Measurements from ENCODE around the gene PHC2.

PHC2 gene

GRCh38 chr1:33331444-33332356 lies 99.2 kb downstream of the PHC2 start:
- H2AFZ ChIP-seq (ENCODE audit: low read length, unreplicated experiment) = no peak overlapping the region
- no peaks in the 10 kb centered on the region for H3K27me3 ChIP-seq (ENCODE audit: insufficient read depth, low read length)
- H3K79me2 ChIP-seq (ENCODE audit: control insufficient read depth, insufficient read depth, low read length, unreplicated experiment) = peaks cover 83% of the 10 kb centered on the region
- H3K4me3 ChIP-seq (ENCODE audit: low read depth, low read length) = no peak overlapping the region
- peaks cover 67% of the 10 kb centered on the region for H3K36me3 ChIP-seq (ENCODE audit: insufficient read depth, low read length)
- peaks cover 85% of the 10 kb centered on the region for H3K4me1 ChIP-seq (ENCODE audit: control insufficient read depth, insufficient read depth, low read length, unreplicated experiment)
- peak overlapping the region; percentile 92 for H3K27ac ChIP-seq (ENCODE audit: low read depth, low read length)

GRCh38 chr1:33330906-33331305 lies 100.0 kb downstream of the PHC2 start:
- H3K27me3 ChIP-seq (ENCODE audit: insufficient read depth, low read length) = no peaks in the 10 kb centered on the region
- peak overlapping the region; percentile 92 for H3K27ac ChIP-seq (ENCODE audit: low read depth, low read length)
- H3K36me3 ChIP-seq (ENCODE audit: insufficient read depth, low read length) = peaks cover 73% of the 10 kb centered on the region
- peaks cover 81% of the 10 kb centered on the region for H3K79me2 ChIP-seq (ENCODE audit: control insufficient read depth, insufficient read depth, low read length, unreplicated experiment)
- H3K4me1 ChIP-seq (ENCODE audit: control insufficient read depth, insufficient read depth, low read length, unreplicated experiment) = peaks cover 77% of the 10 kb centered on the region
- H2AFZ ChIP-seq (ENCODE audit: low read length, unreplicated experiment) = no peak overlapping the region
- no peak overlapping the region for H3K4me3 ChIP-seq (ENCODE audit: low read depth, low read length)

DNA sequence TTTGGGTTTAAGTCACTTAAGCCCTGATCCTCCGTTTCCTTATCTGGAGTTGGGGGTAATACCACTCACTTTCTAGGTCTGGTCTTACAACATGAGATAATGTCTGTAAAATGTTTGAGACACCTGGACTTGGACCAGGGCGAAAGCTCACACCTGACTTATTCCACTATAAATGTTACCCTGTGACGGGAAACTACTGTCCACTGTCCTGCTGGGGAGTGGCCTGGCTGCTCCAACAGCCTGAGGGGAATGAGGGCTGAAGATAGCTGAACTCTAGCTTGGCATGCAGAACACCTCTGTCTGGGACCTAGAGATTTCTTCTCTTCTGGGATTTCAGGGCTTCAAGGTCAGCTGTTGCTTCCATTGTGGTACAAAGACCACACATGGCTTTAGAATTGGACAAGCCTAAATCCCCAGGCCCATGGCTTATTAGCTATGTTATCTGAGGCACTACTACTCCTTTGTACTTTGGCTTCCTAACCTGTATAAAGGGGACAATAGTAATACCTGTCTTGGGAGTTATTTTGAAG lies 100.5 kb downstream of the PHC2 start:
- Histone ChIP-seq H3K4me3 (ENCODE audit: low read depth, low read length) (no peak overlapping the region), H3K27me3 (ENCODE audit: insufficient read depth, low read length) (no peaks in the 10 kb centered on the region), H3K79me2 (ENCODE audit: control insufficient read depth, insufficient read depth, low read length, unreplicated experiment) (peaks cover 79% of the 10 kb centered on the region), H3K36me3 (ENCODE audit: insufficient read depth, low read length) (peaks cover 78% of the 10 kb centered on the region), H2AFZ (ENCODE audit: low read length, unreplicated experiment) (no peak overlapping the region), H3K4me1 (ENCODE audit: control insufficient read depth, insufficient read depth, low read length, unreplicated experiment) (peaks cover 72% of the 10 kb centered on the region), H3K27ac (ENCODE audit: low read depth, low read length) (peak overlapping the region; percentile 92)

GRCh38 chr1:33329600-33330305 lies 101.1 kb downstream of the PHC2 start:
- H3K27me3 ChIP-seq (ENCODE audit: insufficient read depth, low read length) = no peaks in the 10 kb centered on the region
- peaks cover 72% of the 10 kb centered on the region for H3K79me2 ChIP-seq (ENCODE audit: control insufficient read depth, insufficient read depth, low read length, unreplicated experiment)
- peak overlapping the region; percentile 92 for H3K27ac ChIP-seq (ENCODE audit: low read depth, low read length)
- H3K4me3 ChIP-seq (ENCODE audit: low read depth, low read length) = no peak overlapping the region
- H3K4me1 ChIP-seq (ENCODE audit: control insufficient read depth, insufficient read depth, low read length, unreplicated experiment) = peaks cover 65% of the 10 kb centered on the region
- no peak overlapping the region for H2AFZ ChIP-seq (ENCODE audit: low read length, unreplicated experiment)
- peaks cover 83% of the 10 kb centered on the region for H3K36me3 ChIP-seq (ENCODE audit: insufficient read depth, low read length)

- peak overlapping the region; percentile 76 for H3K27ac ChIP-seq (ENCODE audit: low read depth, low read length)
Measured at GRCh38 chr1:33328817-33329216, 102.1 kb downstream of the PHC2 start.

GRCh38 chr1:33327587-33328325 lies 103.1 kb downstream of the PHC2 start:
- H3K4me3 ChIP-seq (ENCODE audit: low read depth, low read length) = no peak overlapping the region
- no peak overlapping the region for H2AFZ ChIP-seq (ENCODE audit: low read length, unreplicated experiment)
- H3K36me3 ChIP-seq (ENCODE audit: insufficient read depth, low read length) = peaks cover 69% of the 10 kb centered on the region
- peaks cover 46% of the 10 kb centered on the region for H3K4me1 ChIP-seq (ENCODE audit: control insufficient read depth, insufficient read depth, low read length, unreplicated experiment)
- H3K79me2 ChIP-seq (ENCODE audit: control insufficient read depth, insufficient read depth, low read length, unreplicated experiment) = peaks cover 52% of the 10 kb centered on the region
- H3K27ac ChIP-seq (ENCODE audit: low read depth, low read length) = peak overlapping the region; percentile 76
- H3K27me3 ChIP-seq (ENCODE audit: insufficient read depth, low read length) = no peaks in the 10 kb centered on the region

More at GRCh38 chr1:33328817-33329216, 102.1 kb downstream of the PHC2 start:
- Histone ChIP-seq H2AFZ (ENCODE audit: low read length, unreplicated experiment) (no peak overlapping the region), H3K4me1 (ENCODE audit: control insufficient read depth, insufficient read depth, low read length, unreplicated experiment) (peaks cover 57% of the 10 kb centered on the region), H3K36me3 (ENCODE audit: insufficient read depth, low read length) (peaks cover 79% of the 10 kb centered on the region), H3K4me3 (ENCODE audit: low read depth, low read length) (no peak overlapping the region), H3K79me2 (ENCODE audit: control insufficient read depth, insufficient read depth, low read length, unreplicated experiment) (peaks cover 63% of the 10 kb centered on the region), H3K27me3 (ENCODE audit: insufficient read depth, low read length) (no peaks in the 10 kb centered on the region)

- Histone ChIP-seq H3K79me2 (ENCODE audit: control insufficient read depth, insufficient read depth, low read length, unreplicated experiment) (peaks cover 42% of the 10 kb centered on the region), H2AFZ (ENCODE audit: low read length, unreplicated experiment) (no peak overlapping the region), H3K27me3 (ENCODE audit: insufficient read depth, low read length) (no peaks in the 10 kb centered on the region), H3K27ac (ENCODE audit: low read depth, low read length) (peak overlapping the region; percentile 75), H3K4me1 (ENCODE audit: control insufficient read depth, insufficient read depth, low read length, unreplicated experiment) (peaks cover 36% of the 10 kb centered on the region), H3K36me3 (ENCODE audit: insufficient read depth, low read length) (peaks cover 61% of the 10 kb centered on the region), H3K4me3 (ENCODE audit: low read depth, low read length) (no peak overlapping the region)
Measured at GRCh38 chr1:33326785-33327184, 104.1 kb downstream of the PHC2 start.

- Histone ChIP-seq H3K27me3 (ENCODE audit: insufficient read depth, low read length) (no peaks in the 10 kb centered on the region), H3K36me3 (ENCODE audit: insufficient read depth, low read length) (peaks cover 47% of the 10 kb centered on the region), H3K4me3 (ENCODE audit: low read depth, low read length) (no peak overlapping the region), H3K79me2 (ENCODE audit: control insufficient read depth, insufficient read depth, low read length, unreplicated experiment) (peaks cover 24% of the 10 kb centered on the region), H3K27ac (ENCODE audit: low read depth, low read length) (no peak overlapping the region), H2AFZ (ENCODE audit: low read length, unreplicated experiment) (no peak overlapping the region), H3K4me1 (ENCODE audit: control insufficient read depth, insufficient read depth, low read length, unreplicated experiment) (peaks cover 27% of the 10 kb centered on the region)
Measured at GRCh38 chr1:33324677-33325575, 106.0 kb downstream of the PHC2 start.

GRCh38 chr1:33323663-33324477 lies 107.0 kb downstream of the PHC2 start:
- H3K36me3 ChIP-seq (ENCODE audit: insufficient read depth, low read length) = peaks cover 36% of the 10 kb centered on the region
- H3K27ac ChIP-seq (ENCODE audit: low read depth, low read length) = no peak overlapping the region
- no peak overlapping the region for H2AFZ ChIP-seq (ENCODE audit: low read length, unreplicated experiment)

More at GRCh38 chr1:33323663-33324477, 107.0 kb downstream of the PHC2 start:
- H3K4me1 ChIP-seq (ENCODE audit: control insufficient read depth, insufficient read depth, low read length, unreplicated experiment) = peaks cover 17% of the 10 kb centered on the region
- no peak overlapping the region for H3K4me3 ChIP-seq (ENCODE audit: low read depth, low read length)
- no peaks in the 10 kb centered on the region for H3K27me3 ChIP-seq (ENCODE audit: insufficient read depth, low read length)
- H3K79me2 ChIP-seq (ENCODE audit: control insufficient read depth, insufficient read depth, low read length, unreplicated experiment) = peaks cover 20% of the 10 kb centered on the region
